GM18519 (cell line): ENCODE measurements around the gene CSNK2A1.
"Not testable (repeated sequence)": the region's sequence is repeated elsewhere in the genome, so short reads cannot be mapped to it uniquely, and the experiment has no call there.

ENCODE experiments used
- ATAC-seq: cut with Tn5 transposase; IDR thresholded peaks from one replicate; pipeline ENCODE4 v1.9.1; 2021; ENCODE audit warnings: mild to moderate bottlenecking, moderate library complexity; ENCODE audit not compliant: unreplicated experiment, low FRiP score

CSNK2A1 gene

DNA sequence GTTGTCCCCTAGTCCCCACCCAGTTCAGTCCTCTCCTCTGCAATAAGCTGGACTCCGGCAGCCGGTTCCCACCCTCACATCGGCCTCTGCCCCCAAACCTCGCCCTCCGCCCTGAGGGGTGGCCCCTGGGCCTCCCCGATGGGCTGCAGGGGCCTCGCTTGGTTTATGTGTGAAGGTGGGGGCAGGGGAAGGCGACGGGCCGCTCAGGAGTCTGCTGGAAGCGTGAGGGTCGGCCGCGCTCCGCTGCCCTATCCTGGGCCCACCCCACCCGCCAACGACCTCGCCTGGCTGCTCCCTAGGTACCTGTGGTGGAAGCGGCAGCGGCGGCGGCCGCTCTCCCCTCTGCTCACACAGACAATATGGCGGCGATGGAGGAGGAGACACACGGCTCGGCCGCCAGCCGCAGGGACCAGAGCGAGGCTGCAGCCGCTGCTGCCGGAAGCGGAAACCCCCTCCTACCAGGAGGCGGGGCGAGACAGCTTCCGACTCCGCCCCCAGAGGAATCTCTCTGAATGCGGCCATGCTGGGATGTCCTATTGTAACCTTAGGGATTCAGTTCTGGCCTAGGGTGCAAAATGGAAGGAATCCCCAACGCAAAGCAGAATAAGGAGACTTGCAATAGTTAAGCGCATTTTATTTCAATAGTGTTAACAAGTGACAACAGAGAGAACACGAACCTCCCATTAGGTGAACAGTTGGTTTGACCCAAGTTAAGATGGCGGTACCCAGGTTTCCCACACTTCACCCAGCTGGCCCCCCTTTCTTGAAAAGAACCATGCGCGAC lies at the start of gene CSNK2A1:
Gene CSNK2A1 (minus strand): TSS at position 422 of the 784 bp plus-strand sequence. CDS start 35,239 bp downstream, outside the sequence.
- peak; percentile 82 for ATAC-seq

- ATAC-seq = no peak
Measured at GRCh38 chr20:592506-592905, 48.9 kb upstream of the CSNK2A1 start.

DNA sequence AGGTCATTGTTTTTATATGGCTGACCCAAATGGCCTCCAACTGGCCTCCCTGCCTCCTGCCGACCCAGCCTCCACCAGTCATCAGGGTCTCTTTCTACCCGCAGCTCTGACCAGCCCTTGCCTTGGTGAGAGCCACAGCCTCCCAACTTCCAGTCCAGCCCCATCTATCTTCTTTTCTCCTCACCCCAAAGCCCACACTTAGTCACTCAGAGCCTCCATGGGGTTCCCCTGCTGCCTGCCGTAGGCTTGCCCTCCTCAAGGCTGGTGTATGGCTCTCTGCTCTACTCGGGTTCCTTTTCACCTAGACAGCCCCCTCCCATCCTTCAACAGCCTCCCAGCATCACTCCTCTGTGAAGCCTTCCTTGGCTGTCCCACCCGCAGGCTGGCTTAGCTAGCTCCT lies 48.4 kb upstream of the CSNK2A1 start:
- ATAC-seq = no peak

DNA sequence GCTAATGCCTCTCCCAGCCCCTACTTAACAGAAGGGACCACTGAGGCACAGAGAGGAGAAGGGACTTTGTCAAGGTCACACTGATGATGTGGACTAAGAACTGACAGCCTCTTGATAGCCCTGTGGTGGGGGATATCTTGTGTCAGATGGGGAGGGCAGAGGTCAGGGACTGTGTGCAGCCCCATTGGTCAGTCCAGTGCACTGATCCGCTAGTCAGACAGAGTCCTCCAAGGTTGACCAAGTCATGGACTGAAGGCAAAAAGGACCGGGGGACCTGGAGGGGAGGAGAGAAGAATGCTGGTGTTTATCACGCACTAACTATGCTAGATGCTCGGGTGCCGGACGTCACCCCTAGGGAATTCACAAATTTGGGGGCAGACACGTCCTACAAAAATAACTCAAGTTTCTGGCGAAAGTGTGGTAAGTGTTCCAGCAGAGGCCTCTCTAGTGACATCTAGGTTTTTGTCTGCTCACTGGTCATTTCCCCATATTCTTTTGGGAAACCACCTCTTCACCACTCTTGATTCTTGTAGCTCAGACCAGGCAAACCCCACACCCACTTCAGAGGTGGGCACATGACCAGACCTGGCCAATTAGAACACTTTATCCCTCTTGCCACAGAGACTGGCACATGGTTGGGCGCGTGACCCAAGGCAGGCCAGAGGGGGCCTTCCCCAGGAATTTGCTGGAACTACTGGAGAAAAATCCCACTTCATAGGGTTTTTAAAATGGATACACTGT lies 45.5 kb upstream of the CSNK2A1 start:
- ATAC-seq = no peak

DNA sequence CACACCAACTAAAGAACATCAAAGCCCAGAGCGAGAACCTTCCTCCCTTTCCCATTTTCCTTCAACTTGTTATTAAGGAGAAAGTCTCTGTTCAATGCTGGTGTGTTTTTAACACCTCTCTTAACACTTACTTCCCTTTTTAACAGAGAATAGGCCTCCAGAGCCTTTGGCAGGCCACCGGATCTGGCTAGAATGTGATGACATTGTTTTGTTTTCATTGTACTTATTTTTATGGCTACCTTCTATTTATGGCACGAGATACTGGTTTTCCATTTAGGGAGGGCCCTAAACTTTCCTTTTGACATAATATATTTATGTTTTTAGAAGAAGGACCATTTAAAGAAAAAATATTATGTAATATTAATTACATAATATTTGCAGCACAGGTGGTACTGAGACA lies 44.9 kb upstream of the CSNK2A1 start:
- no peak for ATAC-seq

- no peak for ATAC-seq
Measured at GRCh38 chr20:584971-585301, 41.3 kb upstream of the CSNK2A1 start.

DNA sequence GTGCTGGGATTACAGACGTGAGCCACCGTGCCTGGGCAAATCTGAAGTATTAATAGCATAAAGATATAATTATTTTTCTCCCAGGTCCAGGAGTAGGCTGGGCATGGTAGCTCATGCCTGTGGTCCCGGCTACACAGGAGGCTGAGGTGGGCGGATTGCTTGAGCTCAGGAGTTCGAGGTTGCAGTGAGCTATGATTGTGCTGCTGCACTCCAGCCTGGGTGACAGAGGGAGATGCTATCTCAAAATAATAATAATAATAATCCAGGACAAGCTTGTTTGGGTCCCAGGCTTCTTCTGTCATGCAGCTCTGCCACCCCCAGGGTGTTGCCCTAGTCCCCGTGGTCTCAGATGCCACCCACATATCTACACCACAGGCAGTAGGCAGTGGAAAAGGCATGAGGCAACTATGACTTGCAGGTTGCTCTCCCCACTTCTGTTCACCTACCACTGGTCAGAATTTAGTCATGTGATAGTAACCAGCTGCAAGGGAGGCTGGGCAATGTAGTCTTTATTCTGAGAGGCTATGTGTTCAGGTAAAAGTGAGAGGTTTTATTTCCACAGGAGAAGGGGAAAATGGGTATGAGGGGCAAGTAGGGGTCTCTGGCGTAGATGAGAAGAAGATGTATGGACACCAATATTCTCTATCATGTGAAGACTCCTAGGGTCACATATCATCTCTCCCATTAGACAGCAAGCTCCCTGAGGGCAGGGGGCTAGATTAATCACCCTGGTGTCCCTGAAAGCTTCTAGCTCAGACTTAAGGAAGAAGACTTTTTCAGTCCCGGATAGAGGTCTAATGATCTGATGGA lies 40.8 kb upstream of the CSNK2A1 start:
- no peak for ATAC-seq

DNA sequence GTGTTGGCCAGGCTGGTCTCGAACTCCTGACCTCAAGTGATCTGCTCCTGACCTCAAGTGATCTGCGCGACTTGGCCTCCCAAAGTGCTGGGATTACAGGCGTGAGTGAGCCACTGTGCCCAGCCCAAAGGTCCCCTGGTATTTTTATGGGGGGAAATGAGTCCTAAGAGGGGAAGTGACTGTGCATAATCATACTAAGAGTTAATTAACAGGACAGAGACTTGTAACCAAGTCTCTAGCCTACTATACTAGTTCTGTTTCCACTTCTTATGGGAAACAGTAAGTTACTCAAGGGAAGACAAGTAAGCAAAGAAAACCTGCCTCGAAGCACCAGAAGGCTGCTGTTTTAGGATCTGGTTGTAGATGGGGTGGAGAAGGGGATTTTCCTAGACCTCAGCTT lies 38.6 kb upstream of the CSNK2A1 start:
- ATAC-seq = no peak

DNA sequence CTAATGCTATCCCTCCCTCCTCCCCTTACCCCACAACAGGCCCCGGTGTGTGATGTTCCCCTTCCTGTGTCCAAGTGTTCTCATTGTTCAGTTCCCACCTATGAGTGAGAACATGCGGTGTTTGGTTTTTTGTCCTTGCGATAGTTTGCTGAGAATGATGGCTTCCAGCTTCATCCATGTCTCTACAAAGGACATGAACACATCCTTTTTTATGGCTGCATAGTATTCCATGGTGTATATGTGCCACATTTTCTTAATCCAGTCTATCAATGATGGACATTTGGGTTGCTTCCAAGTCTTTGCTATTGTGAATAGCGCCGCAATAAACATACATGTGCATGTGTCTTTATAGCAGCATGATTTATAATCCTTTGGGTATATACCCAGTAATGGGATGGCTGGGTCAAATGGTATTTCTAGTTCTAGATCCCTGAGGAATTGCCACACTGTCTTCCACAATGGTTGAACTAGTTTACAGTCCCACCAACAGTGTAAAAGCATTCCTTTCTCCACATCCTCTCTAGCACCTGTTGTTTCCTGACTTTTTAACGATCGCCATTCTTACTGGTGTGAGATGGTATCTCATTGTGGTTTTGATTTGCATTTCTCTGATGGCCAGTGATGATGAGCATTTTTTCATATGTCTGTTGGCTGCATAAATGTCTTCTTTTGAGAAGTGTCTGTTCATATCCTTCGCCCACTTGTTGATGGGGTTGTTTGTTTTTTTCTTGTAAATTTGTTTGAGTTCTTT lies 35.5 kb upstream of the CSNK2A1 start:
- not testable (repeated sequence) for ATAC-seq

DNA sequence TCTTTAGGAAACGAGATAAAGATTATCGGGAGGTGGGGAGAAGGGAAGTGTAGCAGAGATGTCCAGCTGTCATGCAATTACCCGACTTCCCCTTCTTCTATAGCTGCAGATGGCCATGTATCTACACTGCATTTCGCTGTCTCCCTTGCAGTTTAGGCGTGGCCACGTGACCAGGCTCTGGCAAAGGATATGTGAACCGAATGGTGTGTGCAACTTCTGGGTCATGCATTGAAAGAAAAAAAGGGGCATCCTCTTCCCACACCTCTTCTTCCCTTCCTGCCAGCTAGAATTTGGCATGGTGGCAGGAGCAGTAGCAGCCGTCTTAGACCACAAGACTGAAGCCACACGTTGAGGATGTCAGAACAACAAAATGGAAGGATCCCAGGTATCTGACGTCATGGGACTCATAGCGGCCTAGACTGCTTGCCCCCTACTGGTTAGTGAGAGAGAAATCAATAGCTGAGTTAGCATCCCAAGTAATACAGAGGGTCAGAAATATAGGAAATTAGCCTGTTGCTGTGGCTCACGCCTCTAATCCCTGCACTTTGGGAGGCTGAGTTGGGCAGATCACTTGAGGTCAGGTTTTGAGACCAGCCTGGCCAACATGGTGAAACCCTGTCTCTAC lies 33.7 kb upstream of the CSNK2A1 start:
- no peak for ATAC-seq

DNA sequence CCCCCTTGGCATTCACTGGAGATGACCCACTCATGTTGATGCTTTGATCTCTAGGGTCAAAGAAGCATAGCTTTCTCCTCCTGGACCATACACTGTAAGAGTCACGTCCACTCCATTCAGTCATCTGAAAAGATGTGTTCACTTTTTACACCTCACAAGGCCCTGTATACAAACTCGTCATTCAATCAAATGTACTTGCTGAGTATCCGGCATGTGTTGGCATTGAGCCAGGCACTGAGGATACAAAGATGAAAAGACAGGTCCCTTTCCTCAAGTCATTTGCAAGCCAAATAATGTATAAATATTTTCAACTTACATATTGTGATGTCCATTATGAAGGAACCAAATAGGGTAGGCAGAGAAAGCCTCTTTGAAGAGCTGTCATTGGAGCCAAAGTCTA lies 32.6 kb upstream of the CSNK2A1 start:
- ATAC-seq = no peak

- no peak for ATAC-seq
Measured at GRCh38 chr20:575230-575629, 31.6 kb upstream of the CSNK2A1 start.

DNA sequence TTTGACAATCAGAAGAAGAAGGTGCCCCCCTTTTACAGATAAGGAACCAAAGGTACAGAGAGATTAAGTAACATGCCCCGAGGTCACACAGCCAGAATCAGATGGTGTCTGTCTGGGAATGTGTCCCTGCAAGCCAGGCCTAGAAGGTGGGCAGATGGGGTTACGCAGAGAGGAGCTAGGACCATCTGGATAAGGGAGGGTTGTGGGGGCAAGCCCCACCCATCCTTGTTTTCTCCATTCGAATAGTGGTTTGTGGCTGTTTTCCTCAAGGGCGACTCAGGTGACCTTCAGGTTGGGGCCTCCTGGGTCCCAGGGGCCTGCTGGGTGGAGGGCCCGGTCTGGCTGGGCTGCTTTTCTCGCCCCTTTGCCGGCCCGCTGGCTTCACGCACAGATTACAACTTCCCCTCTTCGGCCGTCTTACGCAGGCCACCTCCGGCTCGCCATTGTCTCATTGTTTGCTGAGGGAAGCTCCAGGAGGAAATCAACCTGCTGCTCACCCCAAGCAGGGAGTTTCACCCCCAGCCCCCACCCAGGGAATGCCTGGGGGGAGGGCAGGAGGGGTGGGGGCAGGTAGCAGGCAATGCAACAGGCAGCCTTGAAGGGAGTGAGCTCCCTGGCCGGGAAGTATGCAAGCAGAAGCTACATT lies 30.8 kb upstream of the CSNK2A1 start:
- ATAC-seq = no peak

DNA sequence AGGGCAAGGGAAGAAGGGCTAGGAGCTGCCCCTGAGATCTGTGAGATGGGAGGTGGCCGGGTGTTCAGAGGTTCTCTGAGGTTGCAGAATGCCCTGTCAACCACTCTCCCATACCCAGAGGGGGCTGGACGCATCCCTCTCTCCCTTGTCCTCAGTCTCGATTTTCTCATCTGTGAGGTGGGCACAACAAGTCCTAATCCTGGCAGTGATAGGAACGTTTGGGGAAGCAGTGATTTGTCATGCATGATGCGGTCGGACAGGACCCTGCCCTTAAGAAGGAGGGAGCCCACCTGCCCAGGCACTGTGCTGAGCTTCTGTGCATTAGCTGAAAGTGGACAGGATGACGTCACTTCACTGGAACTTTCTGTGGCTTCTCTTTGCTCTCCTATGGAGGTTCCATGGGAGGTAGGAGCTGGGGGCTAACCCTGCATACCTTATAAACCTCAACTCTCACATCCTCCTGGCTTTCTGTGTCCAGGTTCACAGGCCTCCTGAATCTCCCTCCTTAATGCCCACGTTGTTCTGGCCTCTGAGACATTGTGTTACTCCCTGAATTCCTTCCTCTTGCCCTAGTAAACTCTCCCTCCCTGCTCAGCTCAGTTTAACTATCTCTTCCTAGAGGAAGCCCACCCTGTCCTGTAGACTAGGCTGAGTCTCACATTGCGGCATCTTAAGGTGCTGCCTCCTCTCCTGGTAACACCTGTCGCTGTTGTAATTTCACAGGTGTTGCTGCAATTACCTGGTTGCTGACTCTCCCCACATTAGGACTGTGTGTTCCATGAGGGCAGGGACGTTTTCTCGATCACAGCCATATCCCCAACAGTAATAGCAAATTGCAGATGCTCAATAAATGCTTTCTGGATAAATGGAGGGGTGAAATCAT lies 30.1 kb upstream of the CSNK2A1 start:
- ATAC-seq = no peak

GRCh38 chr20:572727-573126 lies 29.1 kb upstream of the CSNK2A1 start:
- no peak for ATAC-seq

GRCh38 chr20:571754-572441 lies 28.3 kb upstream of the CSNK2A1 start:
- no peak for ATAC-seq

DNA sequence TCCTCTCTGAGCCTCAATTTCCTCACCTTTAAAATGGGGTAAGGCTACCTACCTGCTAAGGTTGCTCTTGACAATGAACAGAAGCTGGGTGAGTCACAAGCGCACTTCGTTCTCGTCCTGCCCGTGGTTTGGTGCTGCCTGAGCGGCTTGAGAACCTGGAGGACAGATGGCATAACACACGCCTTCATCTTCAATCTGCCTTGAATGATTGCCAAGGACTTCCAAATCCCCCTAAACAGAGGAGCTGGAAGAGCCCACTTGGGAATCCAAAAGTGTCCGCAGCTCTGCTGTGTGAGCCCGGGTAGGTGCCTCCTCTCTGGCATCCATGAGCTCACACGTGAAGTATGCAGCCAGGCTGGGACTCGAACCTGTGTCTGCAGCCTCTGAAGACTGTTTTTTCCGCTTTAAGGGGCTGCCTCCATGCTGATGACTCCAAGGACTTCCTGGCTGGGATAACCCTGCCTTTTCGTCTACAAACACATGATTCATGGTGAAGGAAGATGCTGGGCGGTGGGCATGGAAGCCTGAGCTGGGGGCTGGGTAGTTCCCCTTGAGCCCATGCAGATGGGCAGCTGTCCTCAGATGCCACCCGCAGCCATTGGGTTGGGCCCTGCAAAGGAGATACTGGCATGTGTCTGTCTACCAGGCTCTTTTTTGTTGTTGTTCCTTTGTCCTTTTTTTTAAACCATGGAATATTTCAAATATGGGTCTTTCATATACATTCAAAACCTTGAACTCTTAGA lies 25.3 kb upstream of the CSNK2A1 start:
- no peak for ATAC-seq
